HepG2 (cell line): ENCODE measurements around the gene TMCO4. TPM values are rescaled to one million over a fixed set of nuclear protein-coding genes. Genes with fewer than 3 reads are reported as not detected.

ENCODE experiments used
- ATAC-seq: fragments of 200-7000 bp; cut with Tn5 transposase; 3 replicates; pipeline ENCODE4 v1.9.1; 2020; ENCODE audit warnings: mild to moderate bottlenecking, moderate library complexity
- BruUV-seq: library from RNA; stranded (reverse); fragments of 400-500 nt; replicated peaks from 2 replicates; lab custom pipeline; 2021; lab: Mats Ljungman, UMichigan
- CTCF ChIA-PET: fragments of 300-600 bp; formaldehyde crosslinking; extraction: SDS; loops from one replicate; lab custom pipeline; 2021; ENCODE audit warnings: low total read pairs, inconsistent platforms, low intra/inter-chr PET ratio; lab: Yijun Ruan, JAX
- POLR2A ChIA-PET: fragments of 350-600 bp; sonication (Branson Sonifier 250); formaldehyde crosslinking; loops from one replicate; lab custom pipeline; 2020; ENCODE audit warnings: antibody characterized with exemption, inconsistent platforms; lab: Yijun Ruan, JAX
- DNase-seq: peaks from one replicate; pipeline ENCODE4 v3.0.0-alpha.2; 2015; ENCODE audit warnings: low spot score
- FAIRE-seq: peaks from 3 replicates; lab custom pipeline; 2011; peaks lifted over from hg19 to GRCh38; lab: Jason Lieb, UNC
- H2AFZ ChIP-seq: one replicate; pipeline ENCODE4 v1.6.1; 2011; ENCODE audit warnings: low read length, inconsistent platforms
- H3K27ac ChIP-seq: fragments of 300-600 bp; 3 replicates; pipeline ENCODE4 v1.8.0; 2011; ENCODE audit warnings: mixed run types, mild to moderate bottlenecking, mixed read lengths, low read length, inconsistent platforms; ENCODE audit not compliant: insufficient read depth; ENCODE audit errors: extremely low read length
- H3K27me3 ChIP-seq, 2 experiments: fragments of 200-600 bp in 1 of 2; 2 replicates in 1 of 2; 3 replicates in 1 of 2; pipeline versions ENCODE4 v1.6.0 to v1.8.0; 2011; ENCODE audit warnings: low read length in 2 of 2, mild to moderate bottlenecking in 2 of 2, moderate library complexity in 2 of 2, inconsistent platforms in 1 of 2; ENCODE audit not compliant: insufficient read depth in 2 of 2, control insufficient read depth in 1 of 2
- H3K36me3 ChIP-seq, 2 experiments: fragments of 200-600 bp in 1 of 2; replicated peaks in 1 of 2; 2 replicates in 1 of 2; 3 replicates in 1 of 2; pipeline versions ENCODE4 v1.5.1 to v1.8.0; 2011; ENCODE audit warnings: low read length in 2 of 2, inconsistent platforms in 1 of 2; ENCODE audit not compliant: insufficient read depth in 2 of 2, control insufficient read depth in 1 of 2
- H3K4me1 ChIP-seq: 2 replicates; pipeline ENCODE4 v1.5.1; 2012; ENCODE audit warnings: low read length, inconsistent platforms; ENCODE audit not compliant: insufficient read depth
- H3K4me2 ChIP-seq: 2 replicates; pipeline ENCODE4 v1.6.0; 2011; ENCODE audit warnings: low read depth, low read length, inconsistent platforms
- H3K4me3 ChIP-seq, 3 experiments: fragments of 200-600 bp in 1 of 3; sonication (generic), shearing (Covaris generic) in 1 of 3; replicated peaks in 1 of 3; 2 replicates each; pipeline ENCODE4 v1.5.1; 2011 to 2016; ENCODE audit warnings: low read length in 3 of 3, inconsistent platforms in 2 of 3, low read depth in 2 of 3, mild to moderate bottlenecking in 2 of 3, control low read depth in 1 of 3, mixed read lengths in 1 of 3; ENCODE audit not compliant: insufficient read depth in 1 of 3
- H3K79me2 ChIP-seq: one replicate; pipeline ENCODE4 v1.6.1; 2011; ENCODE audit warnings: low read length, inconsistent platforms; ENCODE audit not compliant: insufficient read depth
- H3K9ac ChIP-seq: 2 replicates; pipeline ENCODE4 v1.6.0; 2011; ENCODE audit warnings: mild to moderate bottlenecking, low read depth, low read length, inconsistent platforms; ENCODE audit not compliant: insufficient read depth
- H3K9me3 ChIP-seq: 2 replicates; pipeline ENCODE4 v1.5.1; 2012; ENCODE audit warnings: mild to moderate bottlenecking, low read length
- H4K20me1 ChIP-seq: 2 replicates; pipeline ENCODE4 v1.6.0; 2011; ENCODE audit warnings: inconsistent platforms, mild to moderate bottlenecking, low read length, moderate library complexity; ENCODE audit not compliant: insufficient read depth
- ARID4A ChIP-seq: sonication (generic); formaldehyde crosslinking; IDR thresholded peaks from 2 replicates; pipeline ENCODE4 v1.5.0; 2020; ENCODE audit warnings: mild to moderate bottlenecking, missing genetic modification reagents, borderline replicate concordance
- CENPT ChIP-seq: sonication (generic); formaldehyde crosslinking; IDR thresholded peaks from 2 replicates; pipeline ENCODE4 v1.8.0; 2022; ENCODE audit warnings: low read depth, mild to moderate bottlenecking, moderate library complexity, missing genetic modification reagents
- MAFF ChIP-seq: IDR thresholded peaks from 2 replicates; pipeline ENCODE4 v1.6.1; 2011; ENCODE audit warnings: low read depth, low read length, improper control_type of control experiment
- MAFK ChIP-seq, 2 experiments: IDR thresholded peaks in 1 of 2; conservative IDR thresholded peaks in 1 of 2; 2 replicates each; pipeline ENCODE4 v1.6.1; 2011; ENCODE audit warnings: improper control_type of control experiment in 2 of 2, low read length in 2 of 2
- PBX3 ChIP-seq: sonication (generic); formaldehyde crosslinking; IDR thresholded peaks from 2 replicates; pipeline ENCODE4 v1.8.1; 2023; ENCODE audit warnings: missing genetic modification reagents, inconsistent platforms, borderline replicate concordance
- ZNF12 ChIP-seq: sonication (generic); formaldehyde crosslinking; IDR thresholded peaks from 2 replicates; pipeline ENCODE4 v1.5.0; 2020; ENCODE audit warnings: missing genetic modification reagents
- ZNF878 ChIP-seq: sonication (generic); formaldehyde crosslinking; IDR thresholded peaks from 2 replicates; pipeline ENCODE4 v1.8.1; 2023; ENCODE audit warnings: mild to moderate bottlenecking, missing genetic modification reagents, moderate library complexity
- WGBS: methylation state at CpG from one replicate; pipeline ENCODE4 v1.1.6; 2017; ENCODE audit warnings: low lambda C conversion rate; 5-methylcytosine and 5-hydroxymethylcytosine counted together
- in situ Hi-C: cut with HindIII; loops from 2 replicates; pipeline ENCODE4 v1.10.0; 2017; ENCODE audit warnings: low pct_unique_long_range_greater_than_20kb; ENCODE audit not compliant: extremely low pct_ligation_motif_present
- intact Hi-C: fragments of 100-400 bp; cut with micrococcal nuclease; formaldehyde crosslinking; loops from one replicate; pipeline ENCODE4 v1.10.0; 2022; ENCODE audit not compliant: unreplicated experiment
- polyA plus RNA-seq, 8 experiments: library from polyadenylated mRNA; depleted of rRNA in 3 of 8; stranded (reverse) in 7 of 8; unstranded in 1 of 8; fragments of >200 nt; fragmentation: Illumina TruSeq in 4 of 8; extraction: Trizol in 4 of 8; gene quantifications; 2 replicates each; pipeline versions ENCODE4 v1.2.1 to v1.2.3, GENCODE V29; 2011 to 2016; ENCODE audit warnings: low read depth in 4 of 8, missing spikeins in 1 of 8, mixed read lengths in 1 of 8; ENCODE audit not compliant: insufficient read depth in 1 of 8
- total RNA-seq, 5 experiments: library from RNA; depleted of rRNA; stranded (reverse); fragments of >200 nt; fragmentation: Illumina TruSeq; extraction: Trizol; gene quantifications; 2 replicates each; pipeline ENCODE4 v1.2.3, GENCODE V29; 2016; ENCODE audit warnings: low read depth in 1 of 5

The TMCO4 gene
- total and polyA plus RNA-seq, 2 of the 13 experiments (the other 11 are each of a cell fraction or from before 2014, with no cell fraction given): 2.1 to 4.1 TPM

- TF ChIP-seq ARID4A: no peak
- TF ChIP-seq PBX3 (CRISPR knock-in tag): no peak
- TF ChIP-seq MAFF: peak; percentile 67
- no peak for TF ChIP-seq CENPT (CRISPR knock-in tag)
- peak; percentile 80 to 81 for TF ChIP-seq MAFK (conservative IDR thresholded peaks at IDR 0.05 in 1 of 2, IDR thresholded peaks at IDR 0.05 in 1 of 2; ENCODE audit: low read length in 2 of 2)
- TF ChIP-seq, all 625 proteins: peak for 2
Observed at GRCh38 chr1:19750101-19750881, 49.4 kb downstream of the TMCO4 start (continued).

- no peak for DNase-seq
- no peak for FAIRE-seq
- POLR2A ChIA-PET: no interaction called here
Observed at GRCh38 chr1:19749685-19750084, 50.0 kb downstream of the TMCO4 start.

More at GRCh38 chr1:19749685-19750084, 50.0 kb downstream of the TMCO4 start:
- H3K27me3 ChIP-seq: no peaks in the 10 kb centered on the region
- H3K36me3 ChIP-seq: no peaks in the 10 kb centered on the region
- no peaks in the 10 kb centered on the region for H3K4me1 ChIP-seq
- H3K79me2 ChIP-seq: no peaks in the 10 kb centered on the region
- intact Hi-C loops (no loop called here), in situ Hi-C loops (no loop called here)
- H3K4me3 ChIP-seq: no peak overlapping the region
- no peak for ATAC-seq
- peak; percentile 85 for TF ChIP-seq ZNF12 (CRISPR knock-in tag)
- no peak for TF ChIP-seq ZNF878
- H3K9ac ChIP-seq: no peak overlapping the region
- BruUV-seq: no TSS peak
- no peak overlapping the region for H3K4me2 ChIP-seq
- H2AFZ ChIP-seq: no peak overlapping the region
- no peaks in the 10 kb centered on the region for H4K20me1 ChIP-seq
- CTCF ChIA-PET: no interaction called here
- H3K9me3 ChIP-seq: no peaks in the 10 kb centered on the region
- H3K27ac ChIP-seq: no peak overlapping the region
- 100% methylated on average over 1 of the region's 1 CpG for WGBS
